A673 (cell line): ENCODE measurements around the gene HES7. TPM values are rescaled to one million over a fixed set of nuclear protein-coding genes. Genes with fewer than 3 reads are reported as not detected.

Experiments
- BruUV-seq: library from RNA; stranded (reverse); fragments of 400-500 nt; replicated peaks from 2 replicates; lab custom pipeline; 2021; lab: Mats Ljungman, UMichigan
- CTCF ChIA-PET: fragments of 300-600 bp; sonication (Branson Sonifier 250); formaldehyde crosslinking; loops from one replicate; lab custom pipeline; 2022; ENCODE audit warnings: antibody characterized with exemption; lab: Charles Lee
- POLR2A ChIA-PET: fragments of 300-600 bp; sonication (Branson Sonifier 250); formaldehyde crosslinking; loops from one replicate; lab custom pipeline; 2022; ENCODE audit warnings: antibody characterized with exemption; ENCODE audit not compliant: low non-redundant PET; lab: Charles Lee
- DNase-seq: peaks from one replicate; pipeline ENCODE4 v3.0.0-alpha.2; 2015; ENCODE audit warnings: low spot score
- H3K27ac ChIP-seq: fragments of 200-600 bp; sonication (generic); 2 replicates; pipeline ENCODE4 v1.5.1; 2016; ENCODE audit warnings: mixed run types, low read depth, mild to moderate bottlenecking, mixed read lengths, antibody characterized with exemption, low read length; ENCODE audit not compliant: poor library complexity, severe bottlenecking
- H3K27me3 ChIP-seq: fragments of 200-600 bp; sonication (generic); replicated peaks from 2 replicates; pipeline ENCODE4 v1.6.1; 2017; ENCODE audit warnings: mixed run types, low read depth, mild to moderate bottlenecking, mixed read lengths, antibody characterized with exemption, low read length; ENCODE audit not compliant: insufficient read depth, poor library complexity
- H3K36me3 ChIP-seq: fragments of 200-600 bp; sonication (generic); 2 replicates; pipeline ENCODE4 v1.6.1; 2016; ENCODE audit warnings: mixed run types, mild to moderate bottlenecking, mixed read lengths, antibody characterized with exemption, low read length; ENCODE audit not compliant: insufficient read depth, poor library complexity, severe bottlenecking
- H3K4me1 ChIP-seq: fragments of 200-600 bp; sonication (generic); 2 replicates; pipeline ENCODE4 v1.6.1; 2017; ENCODE audit warnings: mixed run types, mild to moderate bottlenecking, mixed read lengths, antibody characterized with exemption, low read length; ENCODE audit not compliant: insufficient read depth, poor library complexity, severe bottlenecking
- H3K4me3 ChIP-seq: fragments of 200-600 bp; sonication (generic); 2 replicates; pipeline ENCODE4 v1.5.1; 2016; ENCODE audit warnings: low read depth, mixed run types, mild to moderate bottlenecking, mixed read lengths, low read length; ENCODE audit not compliant: poor library complexity, severe bottlenecking
- H3K9me3 ChIP-seq: fragments of 200-600 bp; sonication (generic); 2 replicates; pipeline ENCODE4 v1.6.1; 2016; ENCODE audit warnings: mixed run types, low read depth, mild to moderate bottlenecking, mixed read lengths, antibody characterized with exemption, low read length; ENCODE audit not compliant: poor library complexity, severe bottlenecking
- CTCF ChIP-seq: fragments of 300-800, 200-600 bp; sonication (generic); conservative IDR thresholded peaks from 2 replicates; pipeline ENCODE4 v1.5.1; 2017; ENCODE audit warnings: low read depth, mild to moderate bottlenecking, antibody characterized with exemption, low read length, moderate library complexity, mixed read lengths
- EZH2 ChIP-seq: fragments of 200-600 bp; sonication (generic); IDR thresholded peaks from 2 replicates; pipeline ENCODE4 v1.6.1; 2017; ENCODE audit warnings: borderline replicate concordance, low read depth, mild to moderate bottlenecking, mixed read lengths, antibody characterized with exemption, low read length; ENCODE audit not compliant: poor library complexity, severe bottlenecking
- intact Hi-C: fragments of 100-400 bp; cut with micrococcal nuclease; formaldehyde crosslinking; loops from one replicate; pipeline ENCODE4 v1.10.0; 2022; ENCODE audit not compliant: unreplicated experiment
- total RNA-seq: library from RNA; stranded (reverse); gene quantifications from 2 replicates; pipeline ENCODE4 v1.2.3, GENCODE V29; 2021

The HES7 gene
- total RNA-seq, 1 experiment from 2014 or later = 1.7 TPM

GRCh38 chr17:8147141-8147804 is 23.4 kb upstream of the HES7 start:
- H3K9me3 ChIP-seq = no peaks in the 10 kb centered on the region
- no peak overlapping the region for H3K4me3 ChIP-seq
- CTCF ChIA-PET = no interaction called here
- H3K27me3 ChIP-seq = no peaks in the 10 kb centered on the region
- peaks cover 68% of the 10 kb centered on the region for H3K36me3 ChIP-seq
- no TSS peak for BruUV-seq
- intact Hi-C loops = no loop called here
- TF ChIP-seq EZH2 = no peak
- TF ChIP-seq CTCF = no peak
- H3K27ac ChIP-seq = no peak overlapping the region
- peaks cover 7% of the 10 kb centered on the region for H3K4me1 ChIP-seq
- POLR2A ChIA-PET = no interaction called here
- DNase-seq = no peak

DNA sequence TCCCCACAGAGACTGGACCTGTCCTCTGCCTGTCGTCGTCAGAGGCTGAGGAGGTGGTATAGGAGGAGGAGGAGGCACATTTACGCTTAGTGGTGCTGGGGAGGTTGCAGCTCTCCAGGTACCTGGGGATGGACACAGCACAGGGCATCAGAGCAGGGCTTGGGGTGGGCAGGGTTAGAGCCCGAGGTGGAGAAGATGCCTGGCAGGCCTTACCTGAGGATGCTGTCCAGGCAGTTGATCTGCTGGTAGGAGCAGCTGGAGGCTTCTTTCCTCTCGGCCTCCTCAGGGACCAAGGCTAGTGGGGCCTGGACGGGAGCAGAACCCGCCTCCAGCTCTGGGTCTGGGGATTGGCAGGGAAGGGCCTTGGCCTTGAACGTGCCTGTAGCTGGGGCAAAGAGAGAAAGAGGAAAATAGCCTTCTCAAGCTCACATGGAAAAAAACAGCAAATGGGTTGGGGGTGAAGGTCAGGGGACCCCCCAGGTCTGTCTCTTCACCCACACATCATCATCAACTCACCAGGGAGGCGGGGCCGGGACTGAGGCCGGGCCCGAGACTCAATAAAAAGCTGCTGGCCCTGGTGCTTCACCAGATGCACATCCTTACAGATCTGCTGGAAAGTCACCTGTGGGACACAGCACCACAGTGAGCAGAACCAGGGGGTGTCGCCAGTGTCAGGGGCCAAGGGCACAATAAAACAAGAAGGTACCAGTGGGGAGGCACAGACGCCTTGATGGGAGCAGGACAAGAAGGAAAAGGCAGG is 22.7 kb upstream of the HES7 start:
- CTCF ChIA-PET = no interaction called here
- intact Hi-C loops = no loop called here
- POLR2A ChIA-PET = no interaction called here
- TF ChIP-seq EZH2 (no peak), CTCF (no peak)
- peaks cover 6% of the 10 kb centered on the region for H3K4me1 ChIP-seq
- DNase-seq = no peak
- BruUV-seq = no TSS peak
- H3K4me3 ChIP-seq = no peak overlapping the region
- H3K27ac ChIP-seq = no peak overlapping the region
- H3K9me3 ChIP-seq = no peaks in the 10 kb centered on the region
- H3K36me3 ChIP-seq = peaks cover 70% of the 10 kb centered on the region
- H3K27me3 ChIP-seq = no peaks in the 10 kb centered on the region

DNA sequence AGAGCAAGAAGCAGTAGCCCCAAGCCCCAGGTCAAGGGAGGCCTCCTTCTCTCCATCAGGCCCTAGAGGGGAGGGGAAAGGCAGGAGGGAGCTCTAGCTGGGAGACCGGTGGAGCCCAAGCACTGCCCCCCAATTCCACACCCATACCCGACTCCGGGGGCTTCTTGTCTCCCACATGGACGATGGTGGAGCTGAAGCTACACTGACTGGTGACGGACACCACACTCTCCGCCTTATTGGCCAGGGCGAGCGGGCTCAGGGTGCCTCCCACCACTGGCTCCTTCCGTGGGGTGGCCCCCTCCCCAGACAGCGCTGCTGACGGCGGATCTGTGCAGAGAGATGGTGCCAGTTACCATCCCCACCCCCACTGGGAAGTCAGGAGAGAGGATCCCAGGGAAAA is 21.9 kb upstream of the HES7 start:
- TF ChIP-seq CTCF (no peak), EZH2 (no peak)
- Histone ChIP-seq H3K9me3 (no peaks in the 10 kb centered on the region), H3K27ac (no peak overlapping the region), H3K36me3 (peaks cover 78% of the 10 kb centered on the region), H3K4me3 (no peak overlapping the region), H3K27me3 (no peaks in the 10 kb centered on the region), H3K4me1 (peaks cover 4% of the 10 kb centered on the region)
- intact Hi-C loops = no loop called here
- ChIA-PET POLR2A (no interaction called here), CTCF (no interaction called here)
- DNase-seq = no peak
- BruUV-seq = no TSS peak
